Effector CD8-positive, alpha-beta T cell (primary cell): ENCODE data around the gene GSG1.
"Not testable (repeated sequence)": the region's sequence is repeated elsewhere in the genome, so short reads cannot be mapped to it uniquely, and the experiment has no call there.

Experiments used
- DNase-seq: peaks from one replicate; lab custom pipeline; 2025; lab: John Stamatoyannopoulos, UW

GSG1 gene

GRCh38 chr12:13091832-13092231 lies 11.6 kb downstream of the GSG1 start:
- no peak for DNase-seq

DNA sequence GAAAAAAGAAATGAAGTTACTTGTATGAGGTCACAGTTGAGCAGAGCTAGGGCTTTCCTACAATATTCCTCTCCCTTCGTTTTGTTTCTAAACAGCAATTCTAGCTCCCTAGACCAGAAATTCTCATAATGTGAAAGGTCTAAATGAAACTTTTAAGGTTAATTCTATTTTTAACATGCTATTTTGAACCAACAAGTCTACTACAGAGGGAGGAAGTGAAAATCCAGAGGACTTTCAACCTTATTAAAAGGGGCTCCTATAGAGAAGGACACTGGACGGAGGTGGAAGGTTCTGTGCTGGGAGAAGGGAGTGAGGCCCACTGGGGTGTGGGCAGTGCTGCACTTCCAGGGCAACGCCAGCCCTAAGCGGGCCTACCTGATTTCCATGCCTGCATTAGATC lies 13.4 kb downstream of the GSG1 start:
- no peak for DNase-seq

DNA sequence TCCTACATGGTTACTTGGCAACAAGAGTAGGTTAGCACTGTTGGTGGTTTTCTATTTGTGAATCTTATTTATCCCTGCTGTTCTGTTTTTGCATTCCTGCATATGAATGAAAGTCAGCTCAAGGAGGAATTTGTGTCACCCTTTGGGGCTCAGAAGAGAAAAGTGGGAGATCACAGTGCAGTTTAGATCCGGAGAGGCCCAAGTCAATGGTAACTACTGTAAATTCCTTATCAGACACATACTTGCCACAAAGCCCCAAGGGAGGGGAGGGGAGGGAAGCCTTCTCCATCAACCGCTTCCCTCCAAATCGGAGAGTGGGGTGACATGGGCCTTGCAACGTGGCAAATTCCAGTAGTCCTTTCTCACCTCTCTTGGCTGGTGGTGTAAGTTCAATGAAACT lies 15.0 kb downstream of the GSG1 start:
- no peak for DNase-seq

GRCh38 chr12:13087766-13088165 lies 15.7 kb downstream of the GSG1 start:
- DNase-seq: no peak

DNA sequence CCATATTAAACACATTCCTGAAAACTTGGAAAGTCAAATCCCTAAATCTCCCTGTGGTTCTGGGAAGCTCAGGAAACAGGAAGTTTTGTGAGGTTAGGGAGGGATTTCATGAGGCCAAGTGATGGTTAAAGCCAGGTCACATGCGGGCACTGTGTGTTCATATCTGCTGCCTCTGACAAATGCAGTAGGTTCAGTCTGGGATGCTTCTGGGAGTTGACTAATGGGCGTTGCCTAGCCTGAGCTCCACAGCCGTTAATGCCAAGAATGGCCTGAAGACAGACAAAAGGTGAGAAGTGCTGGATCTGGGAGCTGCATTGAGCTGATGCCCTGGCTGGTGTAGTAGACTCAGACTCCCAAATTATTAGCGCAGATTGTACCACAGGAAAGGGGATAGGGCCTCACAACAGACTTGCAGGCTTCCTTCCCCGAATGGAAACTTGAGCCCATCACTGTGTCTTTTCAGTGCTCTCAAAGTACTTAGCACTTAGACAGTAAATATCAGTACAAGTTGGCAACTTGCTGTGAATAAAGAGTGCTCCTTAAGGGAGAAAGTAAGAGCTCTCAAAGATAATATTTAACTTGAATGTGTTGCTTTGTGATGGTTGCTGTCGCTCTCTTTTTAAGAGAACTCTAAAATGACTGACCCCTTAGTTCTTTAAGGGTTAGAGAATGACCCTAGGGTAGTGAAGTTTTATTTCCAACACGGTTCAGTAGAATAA lies 17.3 kb downstream of the GSG1 start:
- DNase-seq: no peak

- DNase-seq: no peak
Observed at GRCh38 chr12:13084898-13085640, 18.4 kb downstream of the GSG1 start.

- not testable (repeated sequence) for DNase-seq
Observed at GRCh38 chr12:13083638-13084037, 19.8 kb downstream of the GSG1 start.

GRCh38 chr12:13082861-13083260 lies 20.6 kb downstream of the GSG1 start:
- no peak for DNase-seq

DNA sequence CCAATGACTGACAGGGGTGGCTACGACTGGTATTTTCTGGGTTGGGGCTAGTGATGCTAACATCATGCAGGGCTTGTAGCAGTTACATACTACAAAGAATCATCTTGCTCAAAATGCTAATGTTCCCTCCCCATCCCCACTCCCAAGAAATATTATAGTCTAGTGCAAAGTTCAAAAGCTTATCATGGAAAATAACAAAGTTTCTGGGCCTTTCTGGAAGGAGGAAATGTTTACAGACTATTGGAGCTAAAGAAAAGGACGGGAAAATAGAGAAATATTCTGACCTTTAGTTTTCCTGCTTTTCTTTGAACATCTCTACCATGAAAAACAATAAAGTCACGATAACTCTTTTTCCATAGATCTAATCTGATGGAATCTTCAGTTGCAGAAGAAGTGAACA lies 23.2 kb downstream of the GSG1 start:
- no peak for DNase-seq

GRCh38 chr12:13079440-13079906 lies 24.0 kb downstream of the GSG1 start:
- no peak for DNase-seq

DNA sequence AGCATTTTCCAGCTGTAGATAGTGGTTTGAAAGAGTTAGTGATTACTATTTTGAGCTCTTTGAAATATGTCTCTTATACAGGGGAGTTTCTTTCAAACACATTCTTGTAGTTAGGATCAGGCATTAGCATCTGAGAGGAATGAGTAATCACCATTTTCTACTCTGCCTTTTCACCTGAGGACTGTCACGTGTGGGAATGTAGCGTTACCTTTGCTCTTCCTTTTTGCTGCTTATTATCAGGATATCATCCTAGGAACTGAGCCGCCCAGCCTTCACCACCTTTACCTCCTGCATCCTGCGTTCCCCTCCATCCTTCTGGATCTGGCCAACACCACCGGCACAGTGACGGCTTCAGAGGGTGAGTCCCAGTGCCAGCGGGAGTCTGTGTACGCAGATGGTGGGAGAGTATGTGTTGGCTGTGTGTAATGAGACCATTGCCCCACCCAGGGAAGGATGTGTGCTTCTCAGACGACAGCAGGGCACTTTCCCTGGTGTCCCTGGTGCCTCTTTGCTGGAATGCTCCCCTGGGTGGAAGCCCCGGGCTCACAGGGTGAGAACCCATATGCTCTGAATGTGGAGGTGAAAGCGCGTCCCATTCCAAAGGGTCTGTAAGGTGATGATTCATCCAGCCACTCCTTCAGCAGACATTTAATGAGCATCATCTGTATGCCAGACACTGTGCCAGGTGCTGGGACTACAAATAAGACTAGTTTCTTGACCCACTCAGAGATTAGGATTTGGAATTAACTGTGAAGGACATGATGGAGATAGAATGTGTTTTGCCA lies 27.5 kb downstream of the GSG1 start:
- no peak for DNase-seq

DNA sequence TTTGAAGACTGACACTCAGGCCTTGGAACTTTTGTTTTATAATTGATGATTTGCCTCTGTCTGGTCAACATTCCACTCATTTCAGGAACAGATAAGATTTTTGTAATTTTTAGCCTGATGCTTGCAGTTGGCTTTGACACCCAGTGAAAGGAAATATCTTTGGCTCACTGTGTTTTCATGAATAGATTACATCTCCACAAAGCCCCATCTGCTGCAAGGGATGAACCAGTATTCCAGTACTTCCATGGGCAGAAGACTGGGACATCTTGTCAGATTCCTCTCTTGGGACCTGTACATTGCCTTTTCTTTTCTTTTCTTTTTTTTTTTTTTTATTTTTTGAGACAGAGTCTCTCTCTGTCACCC lies 28.4 kb downstream of the GSG1 start:
- DNase-seq: no peak

DNA sequence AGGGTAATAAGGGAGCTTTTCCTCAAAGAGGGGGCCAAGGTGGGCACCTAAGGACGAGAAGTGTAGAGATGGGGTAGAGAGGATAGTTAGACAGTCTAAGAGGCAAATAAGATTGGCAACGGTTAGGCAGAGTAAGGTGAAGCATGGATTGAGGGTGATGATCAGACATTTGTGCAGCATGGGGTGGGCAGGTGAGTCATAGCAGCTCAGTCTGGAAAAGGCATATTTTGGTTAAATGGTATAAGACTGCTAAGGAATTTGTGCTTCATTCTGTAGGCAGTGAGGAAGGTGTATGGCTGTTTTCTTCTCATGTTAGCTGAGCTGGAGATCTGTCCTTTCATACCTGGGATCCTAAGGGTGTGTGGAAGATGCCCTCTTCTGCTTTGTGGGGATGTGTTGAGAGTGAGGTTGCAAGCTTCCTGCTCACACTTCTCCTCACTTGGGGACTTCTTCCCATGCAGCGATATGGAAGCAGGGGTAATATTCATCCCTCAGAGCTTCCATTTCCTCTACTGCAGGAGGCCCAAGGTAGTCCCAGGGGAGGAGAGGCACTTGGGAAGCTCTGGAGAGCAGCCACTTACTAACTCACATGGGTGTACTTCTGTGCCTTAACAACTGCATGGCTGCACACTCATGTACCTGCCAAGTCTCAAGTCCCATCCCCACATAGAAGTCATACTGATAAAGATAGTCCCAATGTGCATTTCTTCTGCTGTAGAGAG lies 28.9 kb downstream of the GSG1 start:
- DNase-seq: no peak

DNA sequence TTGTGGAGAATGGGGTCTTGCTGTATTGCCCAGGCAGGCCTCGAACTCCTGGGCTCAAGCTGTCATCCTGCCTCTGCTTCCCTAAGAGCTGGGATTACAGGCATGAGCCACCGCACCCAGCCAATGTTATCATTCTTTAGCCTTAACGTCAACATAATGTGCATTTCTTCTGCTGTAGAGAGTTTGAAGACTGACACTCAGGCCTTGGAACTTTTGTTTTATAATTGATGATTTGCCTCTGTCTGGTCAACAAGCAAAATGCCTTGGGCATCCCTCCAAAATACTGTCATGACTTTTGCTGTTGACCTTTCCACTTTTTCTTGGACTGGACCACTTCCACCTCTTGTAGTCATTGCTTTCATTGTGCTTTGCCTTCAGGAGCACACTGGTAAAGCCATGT lies 30.3 kb downstream of the GSG1 start:
- DNase-seq: no peak

DNA sequence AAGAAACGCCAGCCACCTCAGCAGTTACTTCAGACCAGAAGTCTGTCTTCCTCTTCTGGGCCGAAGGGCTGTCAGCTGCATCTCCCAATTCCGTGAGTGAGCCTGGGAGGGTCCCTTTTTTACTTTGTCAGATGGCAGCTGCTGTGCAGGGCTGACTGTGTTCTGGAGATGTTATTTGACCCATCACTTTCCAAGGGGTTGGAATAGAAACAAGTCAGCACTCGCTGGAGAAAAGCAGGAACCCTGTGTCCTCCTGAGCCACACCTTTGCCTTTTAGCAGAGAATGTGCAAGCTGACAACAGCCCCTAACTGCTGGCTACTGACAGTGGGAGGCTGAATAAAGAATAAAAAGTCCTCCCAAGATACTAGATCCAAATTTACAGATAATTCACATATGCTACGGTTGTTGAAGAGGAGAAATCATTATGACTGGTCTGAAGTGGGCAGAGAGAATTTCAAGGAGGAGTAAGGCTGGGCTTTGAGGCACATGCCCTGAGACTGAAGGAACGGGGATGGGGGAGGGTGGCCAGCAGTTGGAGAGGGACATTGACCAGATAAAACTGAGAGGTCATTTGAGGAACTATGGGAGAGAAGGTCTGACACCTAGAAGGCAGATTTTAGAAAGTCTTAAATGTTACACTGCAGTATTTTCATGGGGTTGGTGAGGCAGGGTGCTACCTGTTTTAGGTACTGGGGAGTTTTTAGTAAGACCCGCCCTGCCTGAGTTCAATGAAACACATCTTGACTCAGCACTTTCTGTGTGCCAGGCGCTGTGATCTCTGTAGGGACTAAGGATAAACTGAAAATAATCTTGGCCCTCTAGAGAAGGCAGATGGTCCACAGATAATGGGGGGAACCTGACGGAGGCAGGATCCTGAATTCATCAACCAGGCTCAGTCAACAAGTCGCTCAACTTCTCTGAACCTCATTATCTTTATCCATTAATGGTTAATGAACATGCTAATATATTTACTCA lies 31.9 kb downstream of the GSG1 start:
- DNase-seq: no peak

DNA sequence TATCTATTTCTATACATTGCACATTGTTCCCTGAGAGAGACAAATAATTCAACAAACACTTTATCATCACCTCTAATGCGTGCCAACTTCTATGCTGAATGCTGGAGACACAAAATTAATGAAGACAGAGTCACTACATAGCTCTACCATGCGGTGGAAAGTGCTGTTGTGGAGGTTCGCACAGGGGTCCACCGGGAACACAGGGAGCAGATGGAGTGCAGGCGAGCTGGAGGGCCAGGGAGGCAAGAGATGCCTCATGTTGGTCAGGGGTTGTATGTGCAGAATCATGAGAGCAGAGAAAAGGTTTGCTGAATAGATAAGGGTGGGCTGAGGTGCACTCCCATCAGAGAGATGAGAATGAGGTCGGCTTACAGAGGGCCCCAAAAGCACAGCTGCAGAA lies 34.1 kb downstream of the GSG1 start:
- no peak for DNase-seq

- no peak for DNase-seq
Observed at GRCh38 chr12:13067322-13067721, 36.1 kb downstream of the GSG1 start.

- no peak for DNase-seq
Observed at GRCh38 chr12:13066459-13066858, 37.0 kb downstream of the GSG1 start.

GRCh38 chr12:13066014-13066413 lies 37.5 kb downstream of the GSG1 start:
- no peak for DNase-seq

- DNase-seq: no peak
Observed at GRCh38 chr12:13062669-13063068, 40.8 kb downstream of the GSG1 start.

DNA sequence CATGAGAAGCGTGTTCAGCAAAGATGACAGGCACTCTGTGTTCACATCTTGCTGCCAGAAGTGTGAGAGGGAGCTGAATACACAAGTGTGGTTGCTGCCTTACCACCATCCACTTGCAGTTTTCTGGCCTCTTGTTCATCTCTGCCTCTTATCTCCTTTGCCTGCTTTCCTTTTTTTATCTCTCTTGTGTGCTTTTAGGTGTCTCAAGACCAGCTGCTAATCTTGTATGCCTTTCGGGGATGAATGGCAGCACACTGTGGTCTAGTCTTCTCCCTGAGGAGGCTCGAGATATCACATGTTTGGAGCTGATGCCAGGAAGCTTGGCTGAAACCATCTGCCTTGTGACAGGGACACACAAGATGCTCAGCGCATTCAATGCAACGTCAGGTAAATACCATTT lies 42.1 kb downstream of the GSG1 start:
- no peak for DNase-seq
